GM23338 (cell line): Measurements from ENCODE around the gene OR51V1. TPM values are rescaled to one million over a fixed set of nuclear protein-coding genes. Genes with fewer than 3 reads are reported as not detected.

ENCODE experiments used
- ATAC-seq: fragments of 200-7000 bp; cut with Tn5 transposase; 3 replicates; pipeline ENCODE4 v1.9.1; 2020
- DNase-seq: peaks from one replicate; pipeline ENCODE4 v3.0.0-alpha.2; 2015; ENCODE audit warnings: low spot score
- H2AFZ ChIP-seq: fragments of 200-600 bp; sonication (generic); 2 replicates; pipeline ENCODE4 v1.8.0; 2016; ENCODE audit warnings: antibody characterized with exemption, mild to moderate bottlenecking, moderate library complexity
- H3F3A ChIP-seq: fragments of 200-600 bp; sonication (generic); replicated peaks from 2 replicates; pipeline ENCODE4 v1.8.0; 2017; ENCODE audit warnings: antibody characterized with exemption, mixed run types, low read depth
- H3K27ac ChIP-seq: fragments of 200-600 bp; sonication (generic); 2 replicates; pipeline ENCODE4 v1.6.1; 2016; ENCODE audit warnings: low read depth
- H3K27me3 ChIP-seq: fragments of 200-600 bp; sonication (generic); 2 replicates; pipeline ENCODE4 v1.8.0; 2016; ENCODE audit warnings: mild to moderate bottlenecking, mixed run types, moderate library complexity; ENCODE audit not compliant: insufficient read depth
- H3K36me3 ChIP-seq: fragments of 200-600 bp; sonication (generic); 2 replicates; pipeline ENCODE4 v1.8.0; 2016; ENCODE audit warnings: mild to moderate bottlenecking; ENCODE audit not compliant: insufficient read depth
- H3K4me1 ChIP-seq: fragments of 200-600 bp; sonication (generic); 2 replicates; pipeline ENCODE4 v1.8.0; 2016; ENCODE audit warnings: mild to moderate bottlenecking, moderate library complexity; ENCODE audit not compliant: insufficient read depth
- H3K4me2 ChIP-seq: fragments of 200-600 bp; sonication (generic); 2 replicates; pipeline ENCODE4 v1.7.1; 2017; ENCODE audit warnings: mixed run types
- H3K4me3 ChIP-seq: fragments of 200-600 bp; sonication (generic); 2 replicates; pipeline ENCODE4 v1.6.1; 2016; ENCODE audit warnings: mixed run types
- H3K79me2 ChIP-seq: fragments of 200-600 bp; sonication (generic); replicated peaks from 2 replicates; pipeline ENCODE4 v1.8.0; 2017; ENCODE audit warnings: mild to moderate bottlenecking; ENCODE audit not compliant: insufficient read depth
- H3K9me2 ChIP-seq: fragments of 200-600 bp; sonication (generic); 2 replicates; pipeline ENCODE4 v1.8.0; 2017; ENCODE audit not compliant: insufficient read depth
- H4K20me1 ChIP-seq: fragments of 200-600 bp; sonication (generic); replicated peaks from 2 replicates; pipeline ENCODE4 v1.8.0; 2017; ENCODE audit warnings: mild to moderate bottlenecking; ENCODE audit not compliant: insufficient read depth
- H3K27ac Mint-ChIP-seq: 2 replicates; pipeline ENCODE4 v1.8.0; 2020; ENCODE audit warnings: inconsistent platforms, mild to moderate bottlenecking, moderate library complexity, mixed read lengths
- H3K27me3 Mint-ChIP-seq: 3 replicates; pipeline ENCODE4 v1.8.0; 2022; ENCODE audit warnings: low read depth, mild to moderate bottlenecking, moderate library complexity, mixed read lengths, inconsistent platforms; ENCODE audit not compliant: insufficient read depth, poor library complexity
- H3K36me3 Mint-ChIP-seq: 3 replicates; pipeline ENCODE4 v1.8.0; 2021; ENCODE audit warnings: low read depth, mild to moderate bottlenecking, inconsistent platforms, moderate library complexity, mixed read lengths
- H3K4me1 Mint-ChIP-seq: 3 replicates; pipeline ENCODE4 v1.8.0; 2020; ENCODE audit warnings: mild to moderate bottlenecking, inconsistent platforms, mixed read lengths
- H3K4me3 Mint-ChIP-seq: 3 replicates; pipeline ENCODE4 v1.8.0; 2021; ENCODE audit warnings: moderate library complexity, mild to moderate bottlenecking, inconsistent platforms, mixed read lengths
- H3K9me3 Mint-ChIP-seq: 3 replicates; pipeline ENCODE4 v1.8.0; 2020; ENCODE audit warnings: moderate library complexity, mild to moderate bottlenecking, inconsistent platforms, mixed read lengths
- CREB1 ChIP-seq: fragments of 250-450 bp; sonication (Bioruptor Pico); IDR thresholded peaks from 2 replicates; pipeline ENCODE4 v1.5.0; 2020; ENCODE audit warnings: low read depth, mild to moderate bottlenecking, moderate library complexity
- EZH2 ChIP-seq: fragments of 200-600 bp; sonication (generic); IDR thresholded peaks from one replicate; pipeline ENCODE4 v1.8.0; 2017; ENCODE audit warnings: antibody characterized with exemption, mild to moderate bottlenecking, low read depth; ENCODE audit not compliant: unreplicated experiment
- EZH2phosphoT487 ChIP-seq: fragments of 200-600 bp; sonication (generic); IDR thresholded peaks from one replicate; pipeline ENCODE4 v1.8.1; 2018; ENCODE audit warnings: antibody characterized with exemption; ENCODE audit not compliant: unreplicated experiment
- JUNB ChIP-seq: IDR thresholded peaks from one replicate; pipeline ENCODE4 v1.6.1; 2016; ENCODE audit warnings: antibody characterized with exemption; ENCODE audit not compliant: unreplicated experiment
- NANOG ChIP-seq: IDR thresholded peaks from 2 replicates; pipeline ENCODE4 v1.6.1; 2016; ENCODE audit warnings: antibody characterized with exemption, borderline replicate concordance
- POLR2AphosphoS5 ChIP-seq: IDR thresholded peaks from 2 replicates; pipeline ENCODE4 v1.6.1; 2016; ENCODE audit warnings: antibody characterized with exemption, low read depth
- STAT1 ChIP-seq: IDR thresholded peaks from one replicate; pipeline ENCODE4 v1.6.1; 2016; ENCODE audit warnings: antibody characterized with exemption; ENCODE audit not compliant: unreplicated experiment
- ZNF114 ChIP-seq: fragments of 250-450 bp; sonication (Bioruptor Pico); IDR thresholded peaks from 2 replicates; pipeline ENCODE4 v1.5.0; 2020; ENCODE audit warnings: mild to moderate bottlenecking, moderate library complexity
- ZNF331 ChIP-seq: fragments of 250-450 bp; sonication (Bioruptor Pico); IDR thresholded peaks from 2 replicates; pipeline ENCODE4 v1.5.0; 2020; ENCODE audit warnings: low read depth, mild to moderate bottlenecking, moderate library complexity
- polyA plus RNA-seq: library from polyadenylated mRNA; unstranded; fragments of >200 nt; fragmentation: Nextera tagmentation; extraction: Ambion mirVana; gene quantifications from 2 replicates; pipeline ENCODE4 v1.2.1, GENCODE V29; 2016
- total RNA-seq: library from RNA; depleted of rRNA; stranded (reverse); fragments of >200 nt; shearing (Covaris generic); gene quantifications from 2 replicates; pipeline ENCODE4 v1.2.3, GENCODE V29; 2014
- TF ChIP-seq, protein P1 (sequence below): IDR thresholded peaks from 2 replicates; pipeline ENCODE4 v1.6.1; 2016; ENCODE audit warnings: antibody characterized with exemption
- TF ChIP-seq, protein P2 (sequence below): fragments of 250-450 bp; sonication (Bioruptor Pico); IDR thresholded peaks from 2 replicates; pipeline ENCODE4 v1.5.0; 2020; ENCODE audit warnings: mild to moderate bottlenecking, moderate library complexity
- TF ChIP-seq, protein P3 (sequence below), 2 experiments: fragments of 200-600 bp in 1 of 2; sonication (generic) in 1 of 2; conservative IDR thresholded peaks; 2 replicates each; pipeline versions ENCODE4 v1.5.1 to v1.6.1; 2016 to 2017; ENCODE audit warnings: antibody characterized with exemption in 2 of 2, low read depth in 2 of 2, mild to moderate bottlenecking in 2 of 2, moderate library complexity in 1 of 2
- TF ChIP-seq, protein P4 (sequence below): IDR thresholded peaks from one replicate; pipeline ENCODE4 v1.6.1; 2018; ENCODE audit warnings: antibody characterized with exemption; ENCODE audit not compliant: unreplicated experiment

The OR51V1 gene
- total and polyA plus RNA-seq, 2 experiments from 2014 or later, result not detected

DNA sequence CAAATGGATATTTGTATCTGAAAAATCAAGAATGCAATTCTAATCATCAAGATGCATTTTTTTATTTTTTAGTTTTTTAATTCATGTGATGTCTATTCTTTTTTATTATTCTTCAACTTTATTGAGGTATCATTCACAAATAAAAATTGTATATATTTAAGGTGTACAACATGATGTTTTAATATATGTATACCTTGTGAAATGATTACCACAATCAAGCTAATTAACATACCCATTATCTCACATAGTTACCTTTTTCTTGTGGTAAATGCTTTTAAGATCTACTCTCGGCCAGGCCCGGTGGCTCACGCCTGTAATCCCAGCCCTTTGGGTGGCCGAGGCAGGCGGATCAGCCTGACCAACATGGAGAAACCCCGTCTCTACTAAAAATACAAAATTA is 22.7 kb upstream of the OR51V1 start:
- H3K27ac Mint-ChIP-seq, result no peak overlapping the region
- Histone ChIP-seq H3K27ac (no peak overlapping the region), H2AFZ (no peak overlapping the region), H3K36me3 (no peaks in the 10 kb centered on the region), H3K4me3 (no peak overlapping the region), H3K4me2 (no peak overlapping the region), H3K9me2 (no peaks in the 10 kb centered on the region), H3K27me3 (no peaks in the 10 kb centered on the region), H3F3A (no peaks in the 10 kb centered on the region), H3K4me1 (no peaks in the 10 kb centered on the region), H4K20me1 (no peaks in the 10 kb centered on the region), H3K79me2 (no peaks in the 10 kb centered on the region)
- H3K27me3 Mint-ChIP-seq, result no peaks in the 10 kb centered on the region
- TF ChIP-seq NANOG (no peak), JUNB (no peak), CREB1 (no peak), STAT1 (no peak), EZH2phosphoT487 (no peak), POLR2AphosphoS5 (no peak), EZH2 (no peak), ZNF114 (CRISPR knock-in tag) (no peak), ZNF331 (CRISPR knock-in tag) (no peak)
- TF ChIP-seq, protein P1, sequence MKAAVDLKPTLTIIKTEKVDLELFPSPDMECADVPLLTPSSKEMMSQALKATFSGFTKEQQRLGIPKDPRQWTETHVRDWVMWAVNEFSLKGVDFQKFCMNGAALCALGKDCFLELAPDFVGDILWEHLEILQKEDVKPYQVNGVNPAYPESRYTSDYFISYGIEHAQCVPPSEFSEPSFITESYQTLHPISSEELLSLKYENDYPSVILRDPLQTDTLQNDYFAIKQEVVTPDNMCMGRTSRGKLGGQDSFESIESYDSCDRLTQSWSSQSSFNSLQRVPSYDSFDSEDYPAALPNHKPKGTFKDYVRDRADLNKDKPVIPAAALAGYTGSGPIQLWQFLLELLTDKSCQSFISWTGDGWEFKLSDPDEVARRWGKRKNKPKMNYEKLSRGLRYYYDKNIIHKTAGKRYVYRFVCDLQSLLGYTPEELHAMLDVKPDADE, result no peak
- TF ChIP-seq, protein P2, sequence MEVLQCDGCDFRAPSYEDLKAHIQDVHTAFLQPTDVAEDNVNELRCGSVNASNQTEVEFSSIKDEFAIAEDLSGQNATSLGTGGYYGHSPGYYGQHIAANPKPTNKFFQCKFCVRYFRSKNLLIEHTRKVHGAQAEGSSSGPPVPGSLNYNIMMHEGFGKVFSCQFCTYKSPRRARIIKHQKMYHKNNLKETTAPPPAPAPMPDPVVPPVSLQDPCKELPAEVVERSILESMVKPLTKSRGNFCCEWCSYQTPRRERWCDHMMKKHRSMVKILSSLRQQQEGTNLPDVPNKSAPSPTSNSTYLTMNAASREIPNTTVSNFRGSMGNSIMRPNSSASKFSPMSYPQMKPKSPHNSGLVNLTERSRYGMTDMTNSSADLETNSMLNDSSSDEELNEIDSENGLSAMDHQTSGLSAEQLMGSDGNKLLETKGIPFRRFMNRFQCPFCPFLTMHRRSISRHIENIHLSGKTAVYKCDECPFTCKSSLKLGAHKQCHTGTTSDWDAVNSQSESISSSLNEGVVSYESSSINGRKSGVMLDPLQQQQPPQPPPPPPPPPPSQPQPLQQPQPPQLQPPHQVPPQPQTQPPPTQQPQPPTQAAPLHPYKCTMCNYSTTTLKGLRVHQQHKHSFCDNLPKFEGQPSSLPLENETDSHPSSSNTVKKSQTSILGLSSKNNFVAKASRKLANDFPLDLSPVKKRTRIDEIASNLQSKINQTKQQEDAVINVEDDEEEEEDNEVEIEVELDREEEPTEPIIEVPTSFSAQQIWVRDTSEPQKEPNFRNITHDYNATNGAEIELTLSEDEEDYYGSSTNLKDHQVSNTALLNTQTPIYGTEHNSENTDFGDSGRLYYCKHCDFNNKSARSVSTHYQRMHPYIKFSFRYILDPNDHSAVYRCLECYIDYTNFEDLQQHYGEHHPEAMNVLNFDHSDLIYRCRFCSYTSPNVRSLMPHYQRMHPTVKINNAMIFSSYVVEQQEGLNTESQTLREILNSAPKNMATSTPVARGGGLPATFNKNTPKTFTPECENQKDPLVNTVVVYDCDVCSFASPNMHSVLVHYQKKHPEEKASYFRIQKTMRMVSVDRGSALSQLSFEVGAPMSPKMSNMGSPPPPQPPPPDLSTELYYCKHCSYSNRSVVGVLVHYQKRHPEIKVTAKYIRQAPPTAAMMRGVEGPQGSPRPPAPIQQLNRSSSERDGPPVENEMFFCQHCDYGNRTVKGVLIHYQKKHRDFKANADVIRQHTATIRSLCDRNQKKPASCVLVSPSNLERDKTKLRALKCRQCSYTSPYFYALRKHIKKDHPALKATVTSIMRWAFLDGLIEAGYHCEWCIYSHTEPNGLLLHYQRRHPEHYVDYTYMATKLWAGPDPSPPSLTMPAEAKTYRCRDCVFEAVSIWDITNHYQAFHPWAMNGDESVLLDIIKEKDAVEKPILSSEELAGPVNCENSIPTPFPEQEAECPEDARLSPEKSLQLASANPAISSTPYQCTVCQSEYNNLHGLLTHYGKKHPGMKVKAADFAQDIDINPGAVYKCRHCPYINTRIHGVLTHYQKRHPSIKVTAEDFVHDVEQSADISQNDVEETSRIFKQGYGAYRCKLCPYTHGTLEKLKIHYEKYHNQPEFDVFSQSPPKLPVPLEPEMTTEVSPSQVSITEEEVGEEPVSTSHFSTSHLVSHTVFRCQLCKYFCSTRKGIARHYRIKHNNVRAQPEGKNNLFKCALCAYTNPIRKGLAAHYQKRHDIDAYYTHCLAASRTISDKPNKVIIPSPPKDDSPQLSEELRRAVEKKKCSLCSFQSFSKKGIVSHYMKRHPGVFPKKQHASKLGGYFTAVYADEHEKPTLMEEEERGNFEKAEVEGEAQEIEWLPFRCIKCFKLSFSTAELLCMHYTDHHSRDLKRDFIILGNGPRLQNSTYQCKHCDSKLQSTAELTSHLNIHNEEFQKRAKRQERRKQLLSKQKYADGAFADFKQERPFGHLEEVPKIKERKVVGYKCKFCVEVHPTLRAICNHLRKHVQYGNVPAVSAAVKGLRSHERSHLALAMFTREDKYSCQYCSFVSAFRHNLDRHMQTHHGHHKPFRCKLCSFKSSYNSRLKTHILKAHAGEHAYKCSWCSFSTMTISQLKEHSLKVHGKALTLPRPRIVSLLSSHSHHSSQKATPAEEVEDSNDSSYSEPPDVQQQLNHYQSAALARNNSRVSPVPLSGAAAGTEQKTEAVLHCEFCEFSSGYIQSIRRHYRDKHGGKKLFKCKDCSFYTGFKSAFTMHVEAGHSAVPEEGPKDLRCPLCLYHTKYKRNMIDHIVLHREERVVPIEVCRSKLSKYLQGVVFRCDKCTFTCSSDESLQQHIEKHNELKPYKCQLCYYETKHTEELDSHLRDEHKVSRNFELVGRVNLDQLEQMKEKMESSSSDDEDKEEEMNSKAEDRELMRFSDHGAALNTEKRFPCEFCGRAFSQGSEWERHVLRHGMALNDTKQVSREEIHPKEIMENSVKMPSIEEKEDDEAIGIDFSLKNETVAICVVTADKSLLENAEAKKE (CRISPR knock-in tag), result no peak
- TF ChIP-seq, protein P3, sequence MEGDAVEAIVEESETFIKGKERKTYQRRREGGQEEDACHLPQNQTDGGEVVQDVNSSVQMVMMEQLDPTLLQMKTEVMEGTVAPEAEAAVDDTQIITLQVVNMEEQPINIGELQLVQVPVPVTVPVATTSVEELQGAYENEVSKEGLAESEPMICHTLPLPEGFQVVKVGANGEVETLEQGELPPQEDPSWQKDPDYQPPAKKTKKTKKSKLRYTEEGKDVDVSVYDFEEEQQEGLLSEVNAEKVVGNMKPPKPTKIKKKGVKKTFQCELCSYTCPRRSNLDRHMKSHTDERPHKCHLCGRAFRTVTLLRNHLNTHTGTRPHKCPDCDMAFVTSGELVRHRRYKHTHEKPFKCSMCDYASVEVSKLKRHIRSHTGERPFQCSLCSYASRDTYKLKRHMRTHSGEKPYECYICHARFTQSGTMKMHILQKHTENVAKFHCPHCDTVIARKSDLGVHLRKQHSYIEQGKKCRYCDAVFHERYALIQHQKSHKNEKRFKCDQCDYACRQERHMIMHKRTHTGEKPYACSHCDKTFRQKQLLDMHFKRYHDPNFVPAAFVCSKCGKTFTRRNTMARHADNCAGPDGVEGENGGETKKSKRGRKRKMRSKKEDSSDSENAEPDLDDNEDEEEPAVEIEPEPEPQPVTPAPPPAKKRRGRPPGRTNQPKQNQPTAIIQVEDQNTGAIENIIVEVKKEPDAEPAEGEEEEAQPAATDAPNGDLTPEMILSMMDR (conservative IDR thresholded peaks at IDR 0.05; ENCODE audit: low read depth in 2 of 2), result no peak
- TF ChIP-seq, protein P4, sequence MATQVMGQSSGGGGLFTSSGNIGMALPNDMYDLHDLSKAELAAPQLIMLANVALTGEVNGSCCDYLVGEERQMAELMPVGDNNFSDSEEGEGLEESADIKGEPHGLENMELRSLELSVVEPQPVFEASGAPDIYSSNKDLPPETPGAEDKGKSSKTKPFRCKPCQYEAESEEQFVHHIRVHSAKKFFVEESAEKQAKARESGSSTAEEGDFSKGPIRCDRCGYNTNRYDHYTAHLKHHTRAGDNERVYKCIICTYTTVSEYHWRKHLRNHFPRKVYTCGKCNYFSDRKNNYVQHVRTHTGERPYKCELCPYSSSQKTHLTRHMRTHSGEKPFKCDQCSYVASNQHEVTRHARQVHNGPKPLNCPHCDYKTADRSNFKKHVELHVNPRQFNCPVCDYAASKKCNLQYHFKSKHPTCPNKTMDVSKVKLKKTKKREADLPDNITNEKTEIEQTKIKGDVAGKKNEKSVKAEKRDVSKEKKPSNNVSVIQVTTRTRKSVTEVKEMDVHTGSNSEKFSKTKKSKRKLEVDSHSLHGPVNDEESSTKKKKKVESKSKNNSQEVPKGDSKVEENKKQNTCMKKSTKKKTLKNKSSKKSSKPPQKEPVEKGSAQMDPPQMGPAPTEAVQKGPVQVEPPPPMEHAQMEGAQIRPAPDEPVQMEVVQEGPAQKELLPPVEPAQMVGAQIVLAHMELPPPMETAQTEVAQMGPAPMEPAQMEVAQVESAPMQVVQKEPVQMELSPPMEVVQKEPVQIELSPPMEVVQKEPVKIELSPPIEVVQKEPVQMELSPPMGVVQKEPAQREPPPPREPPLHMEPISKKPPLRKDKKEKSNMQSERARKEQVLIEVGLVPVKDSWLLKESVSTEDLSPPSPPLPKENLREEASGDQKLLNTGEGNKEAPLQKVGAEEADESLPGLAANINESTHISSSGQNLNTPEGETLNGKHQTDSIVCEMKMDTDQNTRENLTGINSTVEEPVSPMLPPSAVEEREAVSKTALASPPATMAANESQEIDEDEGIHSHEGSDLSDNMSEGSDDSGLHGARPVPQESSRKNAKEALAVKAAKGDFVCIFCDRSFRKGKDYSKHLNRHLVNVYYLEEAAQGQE, result no peak
- peaks cover 13% of the 10 kb centered on the region; the same call in 2 of the 3 replicates for H3K36me3 Mint-ChIP-seq
- no peak overlapping the region for H3K4me3 Mint-ChIP-seq
- H3K4me1 Mint-ChIP-seq, result no peaks in the 10 kb centered on the region
- H3K9me3 Mint-ChIP-seq, result peaks cover 41% of the 10 kb centered on the region
- no peak for ATAC-seq
- DNase-seq, result no peak
